Panc1 (cell line): Measurements from ENCODE around the gene ADRB1.

Experiments used
- POLR2AphosphoS5 ChIP-seq: IDR thresholded peaks from 2 replicates; pipeline ENCODE4 v1.6.1; 2012; ENCODE audit warnings: mild to moderate bottlenecking, low read depth, low read length, moderate library complexity
- SIN3A ChIP-seq: IDR thresholded peaks from 2 replicates; pipeline ENCODE4 v1.6.1; 2012; ENCODE audit warnings: low read depth, mild to moderate bottlenecking, low read length, moderate library complexity, borderline replicate concordance; ENCODE audit not compliant: insufficient read depth
- TCF7L2 ChIP-seq: IDR thresholded peaks from 2 replicates; pipeline ENCODE4 v1.6.1; 2011; ENCODE audit warnings: mild to moderate bottlenecking, low read depth, low read length, inconsistent platforms
- TF ChIP-seq, protein P1 (sequence below): fragments of 450-650 bp; IDR thresholded peaks from 2 replicates; pipeline ENCODE4 v1.5.1; 2017; ENCODE audit warnings: mild to moderate bottlenecking
- TF ChIP-seq, protein P2 (sequence below), 2 experiments: IDR thresholded peaks; 2 replicates each; pipeline ENCODE4 v1.6.1; 2011 to 2012; ENCODE audit warnings: low read depth in 2 of 2, control low read depth in 1 of 2, low read length in 1 of 2, mild to moderate bottlenecking in 1 of 2, moderate library complexity in 1 of 2; ENCODE audit not compliant: insufficient read depth in 1 of 2

DNA sequence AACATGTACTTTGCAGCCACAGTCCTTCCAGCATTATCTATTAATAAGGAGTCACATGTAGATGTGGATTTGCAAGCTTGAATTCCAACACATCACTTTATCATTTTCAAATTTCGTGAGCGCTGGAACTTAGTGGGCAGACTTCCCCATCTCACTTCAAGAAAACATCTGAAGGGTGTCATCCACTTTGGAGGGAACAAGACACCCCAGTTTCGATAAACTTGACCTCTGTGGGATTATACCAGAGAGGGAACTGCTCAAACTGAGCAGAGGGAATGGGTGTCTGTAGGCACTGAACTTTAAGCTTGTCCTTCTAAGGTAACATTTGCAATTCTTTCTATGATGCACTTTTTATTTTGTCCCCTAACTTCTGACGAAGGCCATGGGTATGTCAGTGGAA lies 27.5 kb downstream of the ADRB1 start:
- TF ChIP-seq SIN3A (no peak), POLR2AphosphoS5 (no peak), TCF7L2 (no peak)
- TF ChIP-seq, protein P1, sequence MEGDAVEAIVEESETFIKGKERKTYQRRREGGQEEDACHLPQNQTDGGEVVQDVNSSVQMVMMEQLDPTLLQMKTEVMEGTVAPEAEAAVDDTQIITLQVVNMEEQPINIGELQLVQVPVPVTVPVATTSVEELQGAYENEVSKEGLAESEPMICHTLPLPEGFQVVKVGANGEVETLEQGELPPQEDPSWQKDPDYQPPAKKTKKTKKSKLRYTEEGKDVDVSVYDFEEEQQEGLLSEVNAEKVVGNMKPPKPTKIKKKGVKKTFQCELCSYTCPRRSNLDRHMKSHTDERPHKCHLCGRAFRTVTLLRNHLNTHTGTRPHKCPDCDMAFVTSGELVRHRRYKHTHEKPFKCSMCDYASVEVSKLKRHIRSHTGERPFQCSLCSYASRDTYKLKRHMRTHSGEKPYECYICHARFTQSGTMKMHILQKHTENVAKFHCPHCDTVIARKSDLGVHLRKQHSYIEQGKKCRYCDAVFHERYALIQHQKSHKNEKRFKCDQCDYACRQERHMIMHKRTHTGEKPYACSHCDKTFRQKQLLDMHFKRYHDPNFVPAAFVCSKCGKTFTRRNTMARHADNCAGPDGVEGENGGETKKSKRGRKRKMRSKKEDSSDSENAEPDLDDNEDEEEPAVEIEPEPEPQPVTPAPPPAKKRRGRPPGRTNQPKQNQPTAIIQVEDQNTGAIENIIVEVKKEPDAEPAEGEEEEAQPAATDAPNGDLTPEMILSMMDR: no peak
- TF ChIP-seq, protein P2, sequence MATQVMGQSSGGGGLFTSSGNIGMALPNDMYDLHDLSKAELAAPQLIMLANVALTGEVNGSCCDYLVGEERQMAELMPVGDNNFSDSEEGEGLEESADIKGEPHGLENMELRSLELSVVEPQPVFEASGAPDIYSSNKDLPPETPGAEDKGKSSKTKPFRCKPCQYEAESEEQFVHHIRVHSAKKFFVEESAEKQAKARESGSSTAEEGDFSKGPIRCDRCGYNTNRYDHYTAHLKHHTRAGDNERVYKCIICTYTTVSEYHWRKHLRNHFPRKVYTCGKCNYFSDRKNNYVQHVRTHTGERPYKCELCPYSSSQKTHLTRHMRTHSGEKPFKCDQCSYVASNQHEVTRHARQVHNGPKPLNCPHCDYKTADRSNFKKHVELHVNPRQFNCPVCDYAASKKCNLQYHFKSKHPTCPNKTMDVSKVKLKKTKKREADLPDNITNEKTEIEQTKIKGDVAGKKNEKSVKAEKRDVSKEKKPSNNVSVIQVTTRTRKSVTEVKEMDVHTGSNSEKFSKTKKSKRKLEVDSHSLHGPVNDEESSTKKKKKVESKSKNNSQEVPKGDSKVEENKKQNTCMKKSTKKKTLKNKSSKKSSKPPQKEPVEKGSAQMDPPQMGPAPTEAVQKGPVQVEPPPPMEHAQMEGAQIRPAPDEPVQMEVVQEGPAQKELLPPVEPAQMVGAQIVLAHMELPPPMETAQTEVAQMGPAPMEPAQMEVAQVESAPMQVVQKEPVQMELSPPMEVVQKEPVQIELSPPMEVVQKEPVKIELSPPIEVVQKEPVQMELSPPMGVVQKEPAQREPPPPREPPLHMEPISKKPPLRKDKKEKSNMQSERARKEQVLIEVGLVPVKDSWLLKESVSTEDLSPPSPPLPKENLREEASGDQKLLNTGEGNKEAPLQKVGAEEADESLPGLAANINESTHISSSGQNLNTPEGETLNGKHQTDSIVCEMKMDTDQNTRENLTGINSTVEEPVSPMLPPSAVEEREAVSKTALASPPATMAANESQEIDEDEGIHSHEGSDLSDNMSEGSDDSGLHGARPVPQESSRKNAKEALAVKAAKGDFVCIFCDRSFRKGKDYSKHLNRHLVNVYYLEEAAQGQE (IDR thresholded peaks at IDR 0.05; ENCODE audit: insufficient read depth in 1 of 2, low read depth in 2 of 2, low read length in 1 of 2): no peak
